A549 (cell line): Measurements from ENCODE around the gene NRG3.

Experiments
- CEBPB ChIP-seq, 2 experiments: fragments of >200 bp in 1 of 2; sonication (Bioruptor Twin) in 1 of 2; formaldehyde crosslinking in 1 of 2; IDR thresholded peaks; 2 replicates each; pipeline ENCODE4 v1.6.1; 2012 to 2016
- CTCF ChIP-seq: fragments of >200 bp; sonication (Bioruptor Twin); formaldehyde crosslinking; IDR thresholded peaks from 3 replicates; pipeline ENCODE4 v1.5.1; 2016
- NFE2L2 ChIP-seq: fragments of 150-350 bp; conservative IDR thresholded peaks from 2 replicates; pipeline ENCODE4 v1.6.1; 2014; ENCODE audit warnings: low read length
- TF ChIP-seq, protein P1 (sequence below): fragments of 250-450 bp; sonication (Bioruptor Pico); IDR thresholded peaks from 2 replicates; pipeline ENCODE4 v1.5.0; 2021; ENCODE audit warnings: mild to moderate bottlenecking, moderate library complexity, borderline replicate concordance

DNA sequence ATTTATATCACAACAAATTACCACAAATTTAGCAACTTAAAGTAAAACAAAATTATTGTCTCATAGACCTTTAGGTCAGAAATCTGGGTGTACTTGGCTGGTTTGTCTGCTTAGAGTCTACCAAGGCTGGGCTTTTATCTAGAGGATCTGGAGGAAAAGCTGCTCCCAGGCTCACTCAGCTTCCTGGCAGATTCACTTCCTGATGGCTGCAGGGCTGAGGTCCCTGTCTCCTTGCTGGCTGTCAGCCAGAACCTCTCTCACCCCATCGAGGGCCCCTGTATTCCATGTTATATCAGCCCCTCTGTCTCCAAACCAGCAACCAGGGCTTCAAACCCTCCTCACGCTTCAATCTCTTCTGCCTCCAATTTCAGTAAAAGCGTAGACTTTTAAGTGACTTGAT lies 734.9 kb downstream of the NRG3 start:
- TF ChIP-seq CTCF (no peak), CEBPB (IDR thresholded peaks at IDR 0.05) (no peak), NFE2L2 (no peak)
- TF ChIP-seq, protein P1, sequence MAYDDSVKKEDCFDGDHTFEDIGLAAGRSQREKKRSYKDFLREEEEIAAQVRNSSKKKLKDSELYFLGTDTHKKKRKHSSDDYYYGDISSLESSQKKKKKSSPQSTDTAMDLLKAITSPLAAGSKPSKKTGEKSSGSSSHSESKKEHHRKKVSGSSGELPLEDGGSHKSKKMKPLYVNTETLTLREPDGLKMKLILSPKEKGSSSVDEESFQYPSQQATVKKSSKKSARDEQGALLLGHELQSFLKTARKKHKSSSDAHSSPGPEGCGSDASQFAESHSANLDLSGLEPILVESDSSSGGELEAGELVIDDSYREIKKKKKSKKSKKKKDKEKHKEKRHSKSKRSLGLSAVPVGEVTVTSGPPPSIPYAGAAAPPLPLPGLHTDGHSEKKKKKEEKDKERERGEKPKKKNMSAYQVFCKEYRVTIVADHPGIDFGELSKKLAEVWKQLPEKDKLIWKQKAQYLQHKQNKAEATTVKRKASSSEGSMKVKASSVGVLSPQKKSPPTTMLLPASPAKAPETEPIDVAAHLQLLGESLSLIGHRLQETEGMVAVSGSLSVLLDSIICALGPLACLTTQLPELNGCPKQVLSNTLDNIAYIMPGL (CRISPR knock-in tag): no peak
